ENCODE measurements around the gene FIZ1.

- TF ChIP-seq POLR2A (IDR thresholded peaks at IDR 0.05) (no peak), CTCF (IDR thresholded peaks at IDR 0.05) (no peak)
Measured at GRCh38 chr19:55623130-55623529, 23.8 kb upstream of the FIZ1 start.
